GM12874 (cell line): ENCODE results near the gene FAM89A.

Source experiments
- CTCF ChIP-seq: IDR thresholded peaks from 2 replicates; pipeline ENCODE4 v1.5.1; 2011; ENCODE audit warnings: low read depth, mild to moderate bottlenecking, control low read depth, low read length, moderate library complexity; ENCODE audit not compliant: insufficient read depth

The FAM89A gene

GRCh38 chr1:231044588-231044987 lies 4.5 kb upstream of the FAM89A start:
- no peak for TF ChIP-seq CTCF

- TF ChIP-seq CTCF, result no peak
Measured at GRCh38 chr1:231041719-231042261, 1.7 kb upstream of the FAM89A start.

GRCh38 chr1:231040800-231041718 lies 1.0 kb upstream of the FAM89A start:
- no peak for TF ChIP-seq CTCF

- TF ChIP-seq CTCF, result no peak
Measured at GRCh38 chr1:231039161-231040018, 664 bp downstream of the FAM89A start.

GRCh38 chr1:231037585-231038517 lies 2.2 kb downstream of the FAM89A start:
- no peak for TF ChIP-seq CTCF

- TF ChIP-seq CTCF, result no peak
Measured at GRCh38 chr1:231036416-231036815, 3.6 kb downstream of the FAM89A start.
